ENCODE measurements around the gene SH3RF1. TPM values are rescaled to one million over a fixed set of nuclear protein-coding genes. Genes with fewer than 3 reads are reported as not detected.

Gene SH3RF1
- total and polyA plus RNA-seq, 2 of the 8 experiments (the other 6 are each of a cell fraction or from before 2014, with no cell fraction given): 6.9 to 15.1 TPM

DNA sequence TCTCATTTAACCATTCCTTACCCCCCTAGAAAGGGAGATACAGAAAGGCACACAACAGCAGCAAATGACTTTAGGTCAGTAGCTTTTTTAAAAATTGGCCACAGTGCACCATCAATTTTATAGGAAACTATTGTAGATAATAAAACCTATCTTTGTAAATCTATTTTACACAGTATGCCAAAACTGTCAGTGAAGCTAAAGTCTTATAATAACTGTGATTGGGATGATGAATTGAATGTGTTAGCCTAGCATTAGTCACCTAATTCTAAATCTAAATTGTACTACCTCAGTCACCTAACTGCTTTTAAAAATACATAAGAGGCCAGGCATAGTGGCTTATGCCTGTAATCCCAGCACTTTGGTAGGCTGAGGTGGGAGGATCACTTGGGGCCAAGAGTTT, 44.2 kb downstream of the SH3RF1 start:
- TF ChIP-seq MAFK (IDR thresholded peaks at IDR 0.05; ENCODE audit: low read depth, low read length) (no peak), SRF (IDR thresholded peaks at IDR 0.05; ENCODE audit: low read depth, low read length) (no peak)
- H3K9me3 ChIP-seq (ENCODE audit: insufficient read depth in 2 of 2, low read depth in 1 of 2, low read length in 1 of 2): no peaks in the 10 kb centered on the region
- no peaks in the 10 kb centered on the region for H3K36me3 ChIP-seq (ENCODE audit: control insufficient read depth in 2 of 4, insufficient read depth in 4 of 4, low read length in 3 of 4)
- no peak overlapping the region for H2BK120ac ChIP-seq (replicated peaks; ENCODE audit: low read depth, low read length)
- no peak for FAIRE-seq
- H3K27ac ChIP-seq (ENCODE audit: low read depth, low read length): no peak overlapping the region
- H2AK5ac ChIP-seq (ENCODE audit: low read depth, low read length): no peak overlapping the region
- H4K8ac ChIP-seq (ENCODE audit: extremely low read depth, insufficient read depth, low read length): no peak overlapping the region
- H4K5ac ChIP-seq (ENCODE audit: insufficient read length, low read depth, low read length): no peak overlapping the region
- ChIA-PET POLR2A (ENCODE audit: partially characterized antibody) (no interaction called here), CTCF (ENCODE audit: partially characterized antibody) (interaction anchor here (0.6 to 1.0 kb wide), 3 partner anchors 17 to 67 kb away, joined by 3 to 4 read pairs (median 3); no protein-coding TSS in a partner anchor)
- H3K27me3 ChIP-seq (replicated peaks in 1 of 4; ENCODE audit: control insufficient read depth in 3 of 4, extremely low read depth in 1 of 4, insufficient read depth in 3 of 4, low read length in 3 of 4): no peaks in the 10 kb centered on the region
- no peak overlapping the region for H3K18ac ChIP-seq (ENCODE audit: extremely low read depth, low read length)
- no peak overlapping the region for H4K91ac ChIP-seq (replicated peaks; ENCODE audit: insufficient read length, low read length)
- no peaks in the 10 kb centered on the region for H3K79me1 ChIP-seq (ENCODE audit: low read depth, low read length)
- no peak overlapping the region for H3K4me3 ChIP-seq (ENCODE audit: extremely low read depth in 1 of 4, insufficient read depth in 2 of 4, low read depth in 3 of 4, low read length in 4 of 4)
- no peaks in the 10 kb centered on the region for H4K20me1 ChIP-seq (replicated peaks in 1 of 2; ENCODE audit: control insufficient read depth in 1 of 2, insufficient read depth in 2 of 2, low read length in 2 of 2)
- no peak for DNase-seq (ENCODE audit: low read depth in 1 of 2, low spot score in 2 of 2)
- no peak overlapping the region for H2BK15ac ChIP-seq (ENCODE audit: low read length)
- no peak overlapping the region for H2AFZ ChIP-seq (ENCODE audit: low read length)
- H3K56ac ChIP-seq (replicated peaks; ENCODE audit: insufficient read length, low read depth, low read length): no peak overlapping the region
- H3K23me2 ChIP-seq (ENCODE audit: low read depth, low read length): no peaks in the 10 kb centered on the region
- H3K4me2 ChIP-seq (ENCODE audit: insufficient read depth in 1 of 2, low read depth in 2 of 2, low read length in 2 of 2): no peak overlapping the region
- H3K4me1 ChIP-seq (replicated peaks in 1 of 4; ENCODE audit: control insufficient read depth in 3 of 4, insufficient read depth in 4 of 4, low read length in 3 of 4): no peaks in the 10 kb centered on the region; a peak in 1 of 7 replicates
- no peaks in the 10 kb centered on the region for H3K79me2 ChIP-seq (ENCODE audit: control insufficient read depth in 1 of 2, insufficient read depth in 2 of 2, low read length in 2 of 2)
- H2BK12ac ChIP-seq (ENCODE audit: low read depth, low read length): no peak overlapping the region
- no peak overlapping the region for H3K4ac ChIP-seq (replicated peaks; ENCODE audit: insufficient read length, low read depth, low read length)
- no peak overlapping the region for H2BK20ac ChIP-seq (ENCODE audit: low read length)
- H3K14ac ChIP-seq (ENCODE audit: insufficient read length): no peak overlapping the region
- H3K23ac ChIP-seq (ENCODE audit: insufficient read length): no peak overlapping the region
- H2BK5ac ChIP-seq (ENCODE audit: low read depth, low read length): no peak overlapping the region
- no peak overlapping the region for H3K9ac ChIP-seq (replicated peaks in 1 of 4; ENCODE audit: extremely low read depth in 1 of 4, low read depth in 3 of 4, low read length in 3 of 4)
